MM.1S (cell line): ENCODE results near the gene DYNC2H1.

ENCODE experiments used
- CTCF ChIP-seq: fragments of 300-600 bp; sonication (generic); IDR thresholded peaks from 2 replicates; pipeline ENCODE4 v1.5.1; 2016; ENCODE audit warnings: antibody characterized with exemption, low read length, mixed read lengths
- EZH2 ChIP-seq: fragments of 300-600 bp; sonication (generic); optimal IDR thresholded peaks from 2 replicates; pipeline ENCODE3; 2017; ENCODE audit warnings: low read depth, mild to moderate bottlenecking, antibody characterized with exemption, low read length, mixed read lengths

GRCh38 chr11:103241574-103241973 lies 132.3 kb downstream of the DYNC2H1 start:
- TF ChIP-seq CTCF (no peak), EZH2 (no peak)
